ENCODE data around the gene SVOP. TPM values are rescaled to one million over a fixed set of nuclear protein-coding genes. Genes with fewer than 3 reads are reported as not detected.

SVOP gene
- total RNA-seq, 2 experiments from 2014 or later, result not detected

- POLR2A ChIA-PET, result no interaction called here
- CTCF ChIA-PET, result no interaction called here
Measured at GRCh38 chr12:108947097-108947496, 73.8 kb downstream of the SVOP start.

- POLR2A ChIA-PET, result interaction anchor here (0.6 kb wide), 1 partner anchor 163 kb away, joined by 3 read pairs; no protein-coding TSS in a partner anchor
- CTCF ChIA-PET, result interaction anchor here (1.1 kb wide), 1 partner anchor 10 kb away, joined by 7 read pairs; no protein-coding TSS in a partner anchor
Measured at GRCh38 chr12:108940138-108940537, 80.7 kb downstream of the SVOP start.

GRCh38 chr12:108939594-108939993 lies 81.3 kb downstream of the SVOP start:
- ChIA-PET CTCF (interaction anchor here (0.5 to 1.1 kb wide), 2 partner anchors 11 to 109 kb away, joined by 3 to 7 read pairs; no protein-coding TSS in a partner anchor), POLR2A (interaction anchor here (0.6 kb wide), 1 partner anchor 163 kb away, joined by 3 read pairs; no protein-coding TSS in a partner anchor)

- ChIA-PET CTCF (no interaction called here), POLR2A (no interaction called here)
Measured at GRCh38 chr12:108938247-108938924, 82.5 kb downstream of the SVOP start.

GRCh38 chr12:108935159-108935763 lies 85.6 kb downstream of the SVOP start:
- ChIA-PET POLR2A (no interaction called here), CTCF (no interaction called here)

- CTCF ChIA-PET, result no interaction called here
Measured at GRCh38 chr12:108933949-108934348, 86.9 kb downstream of the SVOP start.

GRCh38 chr12:108930756-108931155 lies 90.1 kb downstream of the SVOP start:
- CTCF ChIA-PET, result no interaction called here
- POLR2A ChIA-PET, result no interaction called here

More at GRCh38 chr12:108933949-108934348, 86.9 kb downstream of the SVOP start:
- POLR2A ChIA-PET, result no interaction called here

DNA sequence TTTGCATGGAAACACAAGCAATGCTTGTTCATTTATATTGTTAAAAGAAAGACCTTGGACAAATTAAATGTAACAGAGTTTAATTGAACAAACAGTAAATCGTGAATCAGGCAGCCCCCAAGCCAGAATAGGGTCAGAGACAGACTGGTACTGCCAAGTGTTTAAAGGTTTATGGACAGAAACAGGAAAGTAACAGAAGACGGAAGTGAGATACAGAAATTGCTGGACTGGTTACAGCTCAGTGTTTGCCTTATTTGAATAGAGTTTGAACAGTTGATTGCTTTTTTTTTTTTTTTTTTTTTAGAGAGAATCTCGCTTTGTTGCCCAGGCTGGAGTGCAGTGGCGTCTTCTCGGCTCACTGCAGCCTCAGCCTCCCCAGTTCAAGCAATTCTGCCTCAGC lies 90.7 kb downstream of the SVOP start:
- ChIA-PET CTCF (no interaction called here), POLR2A (interaction anchor here (0.6 kb wide), 1 partner anchor 285 kb away, joined by 3 read pairs; no protein-coding TSS in a partner anchor)

DNA sequence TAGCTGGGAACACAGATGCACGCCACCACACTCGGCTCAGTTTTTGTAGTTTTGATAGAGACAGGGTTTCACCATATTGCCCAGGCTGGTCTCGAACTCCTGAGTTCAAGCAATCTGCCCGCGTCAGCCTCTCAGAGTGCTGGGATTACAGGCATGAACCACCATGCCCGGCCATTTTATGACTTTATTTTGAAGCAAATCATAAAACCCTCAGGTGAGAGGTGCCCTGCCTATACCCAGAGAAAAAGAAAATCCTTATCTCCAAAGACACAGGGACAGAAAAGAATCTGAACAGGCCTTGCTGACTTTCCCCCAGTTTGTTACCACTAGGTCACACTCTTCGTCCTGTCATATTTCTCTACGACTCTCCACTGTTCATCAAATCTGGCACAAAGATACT lies 92.2 kb downstream of the SVOP start:
- ChIA-PET CTCF (no interaction called here), POLR2A (no interaction called here)

DNA sequence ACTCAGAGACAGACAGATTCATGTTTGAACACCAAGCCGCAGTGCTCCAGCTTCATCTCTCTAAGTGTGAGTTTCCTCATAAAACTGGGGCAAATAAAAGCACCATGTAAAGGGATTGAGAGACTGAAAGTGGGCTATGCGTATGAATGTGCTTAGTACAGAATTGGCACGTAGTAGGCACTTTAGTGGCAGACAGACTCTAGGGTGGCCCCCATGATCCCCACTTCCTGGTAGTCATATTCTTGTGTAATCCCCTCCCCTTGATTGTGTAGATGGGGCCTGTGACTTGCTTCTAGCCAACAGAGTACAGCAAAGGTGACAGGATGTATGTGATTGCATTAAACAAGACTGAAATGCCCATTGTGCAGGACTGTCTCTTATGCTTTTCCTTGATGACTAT lies 98.0 kb downstream of the SVOP start:
- POLR2A ChIA-PET, result no interaction called here
- CTCF ChIA-PET, result interaction anchor here (1.7 kb wide), 1 partner anchor 46 kb away, joined by 3 read pairs; no protein-coding TSS in a partner anchor

- ChIA-PET POLR2A (no interaction called here), CTCF (interaction anchor here (1.7 kb wide), 1 partner anchor 45 kb away, joined by 3 read pairs; no protein-coding TSS in a partner anchor)
Measured at GRCh38 chr12:108921946-108922345, 98.9 kb downstream of the SVOP start.

DNA sequence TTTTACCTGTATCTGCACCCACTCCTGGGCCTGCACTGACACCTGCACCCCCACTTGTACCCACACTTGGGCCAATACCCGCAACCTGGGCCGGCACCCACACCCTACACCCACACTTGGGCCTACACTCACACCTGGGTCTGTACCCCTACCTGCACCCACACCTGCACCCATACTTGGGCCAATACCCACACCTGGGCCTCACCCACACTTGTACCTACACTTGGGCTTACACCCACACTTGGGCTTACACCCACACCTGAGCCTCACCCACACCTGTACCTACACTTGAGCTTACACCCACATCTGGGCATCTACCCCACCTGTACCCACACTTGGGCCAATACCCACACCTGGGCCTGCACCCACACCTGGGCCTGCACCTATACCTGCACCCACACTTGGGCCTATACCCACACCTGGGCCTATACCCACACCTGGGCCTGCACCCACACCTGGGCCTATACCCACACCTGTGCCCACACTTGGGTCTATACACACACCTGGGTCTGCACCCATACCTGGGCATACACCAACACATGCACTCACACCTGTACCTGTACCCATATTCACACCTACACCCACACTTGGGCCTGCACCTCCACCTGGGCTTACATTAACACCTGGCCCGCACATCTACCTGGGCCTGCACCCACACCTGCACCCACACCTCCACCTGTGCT lies 101.8 kb downstream of the SVOP start:
- ChIA-PET CTCF (no interaction called here), POLR2A (no interaction called here)

- POLR2A ChIA-PET, result no interaction called here
- CTCF ChIA-PET, result no interaction called here
Measured at GRCh38 chr12:108918206-108918605, 102.7 kb downstream of the SVOP start.

- CTCF ChIA-PET, result no interaction called here
Measured at GRCh38 chr12:108916336-108916735, 104.5 kb downstream of the SVOP start.

GRCh38 chr12:108915632-108916133 lies 105.2 kb downstream of the SVOP start:
- POLR2A ChIA-PET, result no interaction called here
- CTCF ChIA-PET, result no interaction called here

More at GRCh38 chr12:108916336-108916735, 104.5 kb downstream of the SVOP start:
- POLR2A ChIA-PET, result no interaction called here

GRCh38 chr12:108914121-108914531 lies 106.7 kb downstream of the SVOP start:
- ChIA-PET CTCF (no interaction called here), POLR2A (no interaction called here)

DNA sequence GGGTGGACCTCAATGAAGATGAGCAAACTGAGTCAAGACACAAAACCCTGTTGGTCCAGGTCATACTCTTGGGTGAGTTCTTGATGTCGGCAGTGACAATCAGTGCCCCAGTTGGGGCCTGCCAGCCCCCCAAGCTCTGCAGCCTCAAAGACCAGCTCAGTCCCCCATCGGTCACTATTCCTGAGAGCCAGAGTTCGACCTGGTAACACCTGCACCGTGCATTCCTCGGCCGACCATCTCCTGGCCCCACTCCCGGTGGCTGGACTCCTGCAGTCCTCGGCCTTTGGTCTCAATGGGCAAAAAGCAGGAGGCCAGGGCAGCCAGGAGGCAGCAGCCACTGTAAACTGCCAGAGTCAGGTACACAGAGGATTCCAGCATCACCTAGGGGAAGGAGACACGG lies 108.5 kb downstream of the SVOP start:
- ChIA-PET CTCF (no interaction called here), POLR2A (no interaction called here)

- ChIA-PET CTCF (no interaction called here), POLR2A (no interaction called here)
Measured at GRCh38 chr12:108911915-108912314, 109.0 kb downstream of the SVOP start.

DNA sequence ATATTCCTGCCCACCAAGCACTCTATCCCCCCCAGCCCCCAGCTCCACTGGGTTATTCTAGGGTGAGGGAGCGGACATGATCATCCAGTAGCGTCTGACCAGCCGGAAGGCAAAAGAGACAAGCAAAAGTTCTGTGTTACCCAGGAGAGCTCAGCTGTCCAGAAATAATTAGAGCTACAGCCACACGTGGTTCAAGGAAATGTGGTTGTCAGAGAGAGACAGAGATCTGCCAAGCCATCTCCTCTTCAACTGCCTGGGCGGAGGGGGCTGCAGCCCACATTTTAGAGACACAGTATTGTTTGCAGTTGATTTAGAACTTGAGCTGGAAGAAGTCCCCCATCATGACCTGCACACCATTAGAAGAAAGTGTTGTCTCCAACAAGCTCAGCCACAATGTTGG lies 110.5 kb downstream of the SVOP start:
- ChIA-PET CTCF (no interaction called here), POLR2A (no interaction called here)

DNA sequence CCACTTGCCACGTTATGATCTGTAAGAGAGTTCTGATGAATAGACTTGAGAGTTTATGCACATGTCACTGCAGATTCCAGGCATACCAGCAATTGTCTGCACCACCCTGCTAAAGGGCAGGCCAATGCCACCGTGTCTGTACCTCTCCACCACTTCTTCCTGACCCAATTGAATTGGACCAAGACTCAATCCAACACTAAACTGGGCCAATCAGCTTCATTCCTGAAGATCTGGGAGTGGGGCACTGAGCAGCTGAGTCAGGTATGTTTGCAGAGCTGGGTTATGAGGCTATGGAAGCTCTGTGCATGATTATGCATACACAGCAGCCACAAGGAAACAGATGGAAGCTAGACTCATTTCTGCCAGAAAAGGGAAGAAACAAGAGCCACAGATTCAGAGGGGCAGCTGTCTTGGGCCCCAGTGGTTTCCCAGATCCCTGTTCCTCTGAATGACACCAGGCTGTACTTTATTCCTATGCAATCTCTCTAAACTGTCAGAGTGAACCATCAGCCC lies 113.0 kb downstream of the SVOP start:
- POLR2A ChIA-PET, result no interaction called here
- CTCF ChIA-PET, result no interaction called here

DNA sequence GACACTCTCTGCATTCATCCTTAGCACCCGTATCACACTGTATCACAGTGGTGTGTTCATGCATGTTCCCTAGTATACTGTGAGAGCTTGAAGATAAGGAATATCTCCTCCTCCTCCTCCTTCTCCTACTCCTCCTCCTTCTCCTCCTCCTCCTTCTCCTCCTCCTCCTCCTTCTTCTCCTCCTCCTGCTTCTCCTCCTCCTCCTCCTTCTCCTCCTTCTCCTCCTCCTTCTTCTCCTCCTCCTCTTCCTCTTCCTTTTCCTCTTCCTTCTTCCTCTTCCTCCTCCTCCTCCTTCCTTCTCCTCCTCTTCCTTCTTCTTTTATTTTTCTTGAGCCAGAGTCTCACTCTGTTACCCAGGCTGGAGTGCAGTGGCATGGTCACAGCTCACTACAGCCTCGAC lies 113.9 kb downstream of the SVOP start:
- POLR2A ChIA-PET, result no interaction called here
- CTCF ChIA-PET, result no interaction called here

All from activated CD8-positive, alpha-beta memory T cell treated with anti-CD3 and anti-CD28 coated beads for 36 hours (primary cell).